Epithelial cell of prostate (primary cell): ENCODE measurements around the gene EPB41L2.
"Not testable (repeated sequence)": the region's sequence is repeated elsewhere in the genome, so short reads cannot be mapped to it uniquely, and the experiment has no call there.

ENCODE experiments used
- DNase-seq: peaks from one replicate; pipeline ENCODE4 v3.0.0-alpha.2; 2011; ENCODE audit warnings: low read depth, low spot score
- H3K27ac ChIP-seq: fragments of 450-650 bp; 2 replicates; pipeline ENCODE4 v1.5.1; 2017; ENCODE audit warnings: mild to moderate bottlenecking

Gene EPB41L2

DNA sequence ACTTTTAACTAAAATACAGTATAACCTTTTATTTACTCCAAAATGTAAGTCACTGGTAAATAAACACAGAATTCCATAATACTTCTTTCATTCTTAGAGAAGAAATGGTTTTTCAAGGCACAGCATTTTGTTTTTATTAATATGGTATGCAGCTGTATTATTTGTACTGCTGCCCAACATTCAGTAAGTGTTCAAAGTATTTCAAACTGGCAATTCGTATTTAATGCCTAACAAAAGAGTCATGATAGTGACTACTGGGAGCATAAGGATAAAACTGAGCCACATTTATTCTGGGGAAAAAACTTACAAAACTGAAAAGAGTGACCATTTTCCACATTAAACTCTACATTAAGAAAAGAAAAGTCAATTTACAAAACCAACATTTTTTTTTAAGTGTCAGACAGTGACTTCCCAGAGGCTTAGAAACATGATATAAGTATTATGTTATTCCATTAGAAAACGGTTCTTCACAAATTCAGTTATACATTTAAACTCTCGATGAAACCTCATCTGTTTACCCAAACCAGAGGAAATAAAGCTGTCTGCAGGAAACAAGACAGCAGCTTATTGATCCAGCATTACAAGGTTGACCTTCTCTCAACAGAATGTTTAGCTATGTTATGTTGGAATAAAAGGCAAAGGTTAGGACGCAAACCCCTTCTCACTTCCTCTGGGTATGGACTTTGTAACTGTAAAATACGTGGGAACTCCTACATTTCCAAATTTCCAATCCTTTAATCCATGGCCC lies 24.3 kb downstream of the EPB41L2 start:
- H3K27ac ChIP-seq: no peak overlapping the region

DNA sequence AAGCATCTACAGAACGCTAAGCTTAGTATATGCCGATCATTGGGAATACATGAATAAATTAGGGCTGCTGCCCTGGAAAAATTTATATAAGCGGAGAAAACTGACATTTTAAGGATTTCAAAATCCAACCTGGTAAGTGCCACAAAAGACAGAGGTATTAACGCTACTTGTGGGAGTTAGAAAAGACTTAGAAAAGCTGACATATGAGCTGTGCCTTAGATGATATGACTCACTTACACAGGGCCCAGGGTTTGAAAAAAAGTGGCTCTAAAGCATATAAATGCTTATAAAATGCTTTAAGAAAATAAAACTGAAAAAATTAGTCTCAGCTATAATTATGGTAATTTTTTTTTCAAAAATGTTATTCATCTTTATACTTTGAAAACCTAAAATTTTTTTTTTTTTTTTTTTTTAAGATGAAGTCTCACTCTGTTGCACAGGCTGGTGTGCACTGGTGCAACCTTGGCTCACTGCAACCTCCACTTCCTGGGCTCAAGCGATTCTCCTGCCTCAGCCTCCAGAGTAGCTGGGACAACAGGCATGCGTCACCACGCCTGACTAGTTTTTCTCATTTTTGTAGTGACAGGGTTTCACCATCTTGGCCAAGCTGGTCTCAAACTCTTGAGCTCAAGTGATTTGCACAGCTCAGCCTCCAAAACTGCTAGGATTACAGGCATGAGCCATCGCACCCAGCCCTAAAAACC lies 25.7 kb downstream of the EPB41L2 start:
- no peak overlapping the region for H3K27ac ChIP-seq
- no peak for DNase-seq

More for the DNA sequence above, 24.3 kb downstream of the EPB41L2 start:
- DNase-seq: no peak

DNA sequence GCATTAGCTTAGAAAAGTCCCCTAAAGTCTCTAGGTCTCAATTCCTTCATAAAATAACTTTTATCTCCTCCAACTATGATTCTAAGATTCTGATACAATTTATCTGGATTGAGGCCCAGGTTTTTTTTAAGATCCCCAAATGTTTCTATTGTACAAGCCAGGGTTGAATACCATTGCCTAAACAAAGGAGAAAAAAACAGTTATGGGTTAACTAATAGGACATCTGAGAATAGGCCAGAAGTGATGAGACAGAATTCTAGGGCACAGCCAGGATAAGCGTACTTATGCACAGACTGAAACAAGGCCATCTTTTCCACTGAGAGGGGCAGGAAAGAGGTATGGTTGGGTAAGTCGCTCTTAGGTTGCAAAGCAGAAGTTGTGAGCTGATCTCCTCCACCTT lies 26.4 kb downstream of the EPB41L2 start:
- H3K27ac ChIP-seq: no peak overlapping the region
- DNase-seq: no peak

DNA sequence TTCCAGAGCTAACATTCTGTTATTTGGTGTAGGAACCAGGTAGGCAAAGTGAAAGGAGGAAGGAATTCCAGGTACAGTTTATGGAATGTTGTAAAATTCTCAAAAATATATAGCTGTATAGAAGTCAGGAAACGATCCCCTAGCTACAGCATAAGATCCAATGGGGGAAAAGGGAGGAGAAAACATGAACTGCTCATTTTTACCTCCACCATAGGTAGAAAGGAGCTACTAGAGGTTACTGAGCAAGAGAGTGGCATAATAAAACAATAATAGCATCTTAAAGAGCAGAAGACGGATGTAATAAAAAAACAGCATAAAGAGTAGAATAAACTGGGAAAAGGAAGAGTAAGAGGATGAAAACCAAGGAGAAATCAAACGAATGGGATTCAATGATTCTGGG lies 26.9 kb downstream of the EPB41L2 start:
- DNase-seq: no peak
- no peak overlapping the region for H3K27ac ChIP-seq

DNA sequence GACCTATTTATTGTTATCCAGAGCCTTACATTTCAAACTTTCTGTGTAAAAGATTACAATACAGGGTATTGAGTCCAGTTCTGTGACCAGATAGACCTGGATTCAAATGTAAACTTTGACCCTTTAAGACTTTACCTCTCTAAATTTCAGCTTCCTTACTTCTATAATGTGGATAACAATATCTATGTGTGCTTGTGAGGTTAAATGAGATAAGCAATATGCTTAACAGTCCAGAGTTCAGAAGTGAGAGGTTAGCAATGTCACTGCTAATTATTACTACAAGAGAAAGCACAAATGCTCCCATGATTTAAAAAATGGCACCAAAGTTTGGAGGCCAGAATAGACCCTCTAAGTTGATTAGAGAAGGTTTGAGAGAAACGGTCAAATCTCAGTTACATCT lies 27.5 kb downstream of the EPB41L2 start:
- H3K27ac ChIP-seq: no peak overlapping the region
- DNase-seq: no peak

DNA sequence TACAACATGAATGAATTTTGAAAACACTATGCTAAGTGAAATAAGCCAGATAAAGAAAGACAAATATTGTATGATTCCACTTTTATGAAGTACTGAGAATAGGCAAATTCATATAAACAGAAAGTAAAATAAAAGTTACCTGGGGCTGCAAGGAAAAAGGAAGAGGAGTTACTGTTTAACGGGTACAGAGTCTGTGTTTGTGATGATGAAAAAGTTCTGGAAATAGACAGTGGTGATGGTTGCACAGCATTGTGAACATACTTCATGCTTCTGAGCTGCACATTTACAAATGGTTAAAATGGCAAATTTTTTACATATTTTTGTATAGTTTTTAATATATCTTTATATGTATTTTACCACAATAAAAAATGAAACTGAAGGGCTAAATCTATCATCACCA lies 29.4 kb downstream of the EPB41L2 start:
- no peak for DNase-seq
- H3K27ac ChIP-seq: no peak overlapping the region

DNA sequence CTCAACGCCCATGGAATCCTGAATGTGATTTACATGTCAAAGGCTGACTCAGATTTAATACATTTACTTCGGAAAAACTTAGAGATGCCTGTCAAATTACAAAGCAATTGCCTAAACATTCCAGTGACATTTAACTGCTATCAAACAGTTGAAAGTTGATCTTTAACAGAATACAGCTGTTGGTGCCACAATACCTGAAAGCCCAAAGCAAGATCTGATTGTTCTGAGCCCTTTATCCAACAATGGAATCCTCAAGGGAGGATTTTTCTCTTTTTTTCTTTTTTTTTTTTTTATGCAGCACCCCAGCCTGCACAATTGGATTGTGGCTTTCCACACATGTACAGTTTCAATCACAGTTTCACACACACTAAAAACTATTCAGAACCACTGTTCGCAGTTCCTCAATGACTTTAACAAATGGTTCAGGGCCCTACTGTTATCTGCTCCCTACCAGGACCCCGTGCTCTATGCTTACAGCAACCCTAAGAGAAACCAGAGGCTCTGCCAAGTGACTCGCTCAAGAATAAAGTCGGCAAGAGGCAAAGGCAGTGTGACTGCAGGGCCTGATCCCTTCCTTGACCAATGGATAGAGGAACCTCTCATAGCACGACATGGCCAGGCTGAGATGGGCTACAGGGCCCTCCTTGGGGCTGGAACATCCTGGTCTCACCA lies 33.3 kb downstream of the EPB41L2 start:
- DNase-seq: no peak

DNA sequence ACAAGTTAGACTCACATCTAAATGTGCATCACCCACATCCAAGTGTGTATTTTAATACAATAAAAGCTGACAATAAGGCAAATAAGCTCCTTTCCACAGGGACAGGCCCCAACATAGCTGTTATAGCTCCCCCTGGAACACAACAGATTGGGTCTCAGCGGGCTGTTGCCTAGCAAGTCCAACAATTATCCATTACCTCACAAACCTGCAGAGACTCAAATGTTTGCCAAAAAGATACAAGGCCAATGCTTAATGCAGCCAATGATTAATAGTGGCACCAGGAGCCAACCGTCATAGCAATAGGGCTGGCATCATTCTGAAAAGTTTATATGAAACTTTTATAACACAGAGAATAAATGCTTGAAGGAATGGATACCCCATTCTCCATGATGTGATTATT lies 35.7 kb downstream of the EPB41L2 start:
- no peak for DNase-seq
- H3K27ac ChIP-seq: no peak overlapping the region

More for the DNA sequence above, 33.3 kb downstream of the EPB41L2 start:
- no peak overlapping the region for H3K27ac ChIP-seq

DNA sequence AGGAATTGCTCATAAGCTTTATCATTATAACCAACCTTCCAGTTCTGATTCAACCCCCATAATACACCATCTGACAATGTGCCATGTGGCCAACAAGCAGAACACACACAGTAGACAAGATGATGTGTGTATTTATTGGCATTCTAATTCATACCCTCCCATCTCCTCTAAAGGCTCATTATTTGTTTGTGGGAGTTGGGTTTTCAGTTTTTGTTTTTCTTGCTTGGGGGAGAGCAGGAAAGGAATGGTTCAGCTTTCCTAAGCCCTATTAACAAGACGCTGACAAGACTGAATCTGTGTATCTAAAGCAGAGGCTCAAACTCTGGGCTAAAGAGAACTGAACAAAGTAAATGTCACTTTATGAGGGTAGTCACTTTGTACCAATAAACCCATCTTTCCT lies 36.8 kb downstream of the EPB41L2 start:
- DNase-seq: no peak
- no peak overlapping the region for H3K27ac ChIP-seq

DNA sequence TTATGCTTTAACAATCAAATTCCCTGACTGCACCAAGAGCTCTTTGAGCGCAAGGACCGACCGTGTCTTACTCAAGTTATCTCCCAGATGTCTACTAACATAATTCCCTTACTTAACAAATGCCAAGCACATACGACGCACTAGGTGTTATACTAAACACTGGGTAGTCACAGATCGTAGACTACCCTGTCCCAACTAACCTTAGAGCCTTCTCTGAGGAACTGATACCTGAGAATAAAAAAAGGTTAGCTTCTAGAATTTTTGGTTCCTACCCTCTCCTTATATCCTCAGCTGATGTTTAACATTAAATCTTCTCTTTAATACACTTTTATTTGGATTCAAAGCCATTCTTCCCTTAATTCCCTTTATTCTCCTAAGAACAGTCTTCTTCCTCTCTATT lies 38.5 kb downstream of the EPB41L2 start:
- no peak for DNase-seq
- H3K27ac ChIP-seq: no peak overlapping the region

DNA sequence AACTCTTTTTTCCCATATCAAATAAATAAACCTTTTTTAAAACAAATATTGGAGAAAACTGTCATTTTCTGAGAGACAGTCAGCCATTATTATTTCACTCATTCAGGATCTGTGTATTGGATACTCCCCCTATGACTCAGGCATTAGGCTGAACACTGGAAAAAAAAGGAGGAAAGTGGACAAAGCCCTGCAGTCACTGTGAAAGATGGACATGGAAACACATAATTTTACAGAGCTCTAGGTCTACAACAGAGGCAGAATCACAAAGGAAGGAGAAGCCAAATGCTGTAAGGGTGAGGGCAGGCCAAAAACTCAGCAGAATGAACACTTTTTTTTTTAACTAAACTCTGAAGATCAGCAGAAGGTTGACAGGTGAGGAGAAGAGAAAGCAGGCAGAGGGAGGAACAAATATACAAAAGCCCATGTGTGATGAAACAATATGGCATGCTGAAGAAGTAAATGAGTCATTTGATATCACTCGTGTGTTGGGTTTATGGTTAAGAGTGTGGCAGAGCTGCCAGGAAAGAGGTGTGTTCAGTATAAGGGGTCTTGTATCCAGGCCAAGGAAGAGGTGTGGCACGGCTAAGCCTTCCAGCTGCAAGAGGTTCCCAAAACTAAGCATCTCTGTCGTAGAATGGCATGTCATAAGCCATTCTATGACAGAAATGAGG lies 39.1 kb downstream of the EPB41L2 start:
- peak; percentile 26 for DNase-seq

DNA sequence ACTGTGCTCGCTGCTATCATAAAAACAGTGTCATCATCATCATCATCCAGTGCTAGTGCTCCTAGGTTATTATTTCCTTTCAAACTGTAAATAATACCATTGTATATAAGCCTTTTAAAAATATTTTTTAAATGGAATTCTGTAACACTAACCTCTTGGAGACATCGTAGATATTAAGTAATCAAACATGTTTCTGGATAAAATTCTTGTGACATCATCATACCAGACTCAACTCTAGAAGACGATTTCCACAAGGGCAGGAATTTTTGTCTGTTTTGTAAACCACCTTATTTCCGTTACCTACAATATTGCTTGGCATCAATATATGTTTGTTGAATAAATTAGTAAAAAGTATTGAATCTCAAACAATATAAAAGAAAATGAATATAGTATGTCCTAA lies 40.4 kb downstream of the EPB41L2 start:
- H3K27ac ChIP-seq: no peak overlapping the region
- DNase-seq: no peak

More for the DNA sequence above, 39.1 kb downstream of the EPB41L2 start:
- H3K27ac ChIP-seq: peak overlapping the region; percentile 56

DNA sequence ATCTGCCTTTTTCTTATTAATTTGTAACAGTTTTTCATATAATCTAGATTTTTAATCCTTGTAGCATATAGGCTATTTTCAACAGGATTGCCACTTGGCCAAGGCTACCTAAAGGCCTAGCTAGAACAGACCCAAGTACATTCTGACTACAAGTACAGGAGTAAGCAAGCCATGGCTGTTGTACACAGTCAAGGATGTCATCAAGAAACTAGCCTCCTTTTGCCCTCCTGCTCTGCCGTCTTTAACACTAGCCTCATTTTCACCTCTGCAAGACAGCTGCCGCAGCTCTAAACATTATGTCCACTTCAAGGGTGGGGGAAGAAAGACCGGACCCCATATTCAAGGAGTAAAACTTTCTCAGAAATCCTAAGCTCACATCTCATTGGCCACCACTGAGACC lies 45.1 kb downstream of the EPB41L2 start:
- DNase-seq: no peak
- no peak overlapping the region for H3K27ac ChIP-seq

DNA sequence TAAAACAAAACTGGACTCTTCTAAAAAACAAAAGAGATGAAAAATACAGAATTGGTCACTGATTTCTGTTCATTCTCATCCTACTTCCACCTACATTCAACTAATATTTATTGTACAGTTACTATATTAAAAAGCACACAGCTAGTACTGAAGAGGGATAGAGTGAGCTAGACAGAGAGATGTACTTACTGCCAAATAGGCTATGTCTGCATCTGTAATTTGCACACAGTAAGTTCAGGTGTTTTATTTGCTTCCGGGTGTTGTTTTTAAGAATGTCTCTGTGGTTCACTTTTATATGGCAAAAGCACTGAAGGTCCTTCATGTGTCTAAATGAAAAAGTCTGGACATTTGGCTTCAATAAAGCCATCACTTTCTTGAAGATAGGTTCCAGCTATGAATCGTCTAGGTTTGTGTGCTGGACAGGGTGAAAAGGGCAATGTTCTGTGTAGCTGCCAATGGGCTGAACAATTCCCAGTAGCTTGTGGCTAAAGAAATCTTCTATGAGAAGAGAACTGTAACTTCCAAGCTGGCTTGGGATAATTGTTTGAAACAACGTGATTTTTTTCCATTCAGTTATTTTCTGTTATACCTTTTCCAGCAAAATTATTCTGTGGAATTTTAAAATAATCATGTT lies 47.3 kb downstream of the EPB41L2 start:
- no peak for DNase-seq
- H3K27ac ChIP-seq: no peak overlapping the region

DNA sequence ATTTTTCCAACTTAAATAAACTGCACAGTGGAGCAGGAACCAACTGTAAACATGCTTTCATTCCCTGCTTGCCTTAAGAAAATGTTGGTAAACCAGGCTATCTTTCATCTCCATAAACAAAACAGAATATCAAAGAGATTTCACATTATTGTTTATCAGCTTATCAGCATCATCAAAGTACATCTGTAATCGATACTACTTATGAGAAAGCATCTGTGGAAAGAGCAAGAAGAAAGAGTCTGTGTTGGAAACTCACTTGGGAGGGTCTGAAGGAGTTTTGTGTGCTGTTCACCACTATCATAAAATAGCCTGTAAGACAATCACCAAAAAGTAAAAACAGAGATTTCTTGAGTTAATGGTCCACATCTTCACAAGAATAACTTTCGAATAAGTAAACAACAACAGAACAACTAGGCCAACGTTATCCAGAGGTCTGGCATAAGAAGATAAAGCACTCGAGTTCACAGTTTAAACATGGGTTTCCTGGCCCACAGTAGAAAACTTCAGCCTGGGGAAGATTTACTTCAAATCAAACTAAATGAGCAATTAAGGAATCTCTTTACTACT lies 47.9 kb downstream of the EPB41L2 start:
- DNase-seq: no peak
- H3K27ac ChIP-seq: no peak overlapping the region

DNA sequence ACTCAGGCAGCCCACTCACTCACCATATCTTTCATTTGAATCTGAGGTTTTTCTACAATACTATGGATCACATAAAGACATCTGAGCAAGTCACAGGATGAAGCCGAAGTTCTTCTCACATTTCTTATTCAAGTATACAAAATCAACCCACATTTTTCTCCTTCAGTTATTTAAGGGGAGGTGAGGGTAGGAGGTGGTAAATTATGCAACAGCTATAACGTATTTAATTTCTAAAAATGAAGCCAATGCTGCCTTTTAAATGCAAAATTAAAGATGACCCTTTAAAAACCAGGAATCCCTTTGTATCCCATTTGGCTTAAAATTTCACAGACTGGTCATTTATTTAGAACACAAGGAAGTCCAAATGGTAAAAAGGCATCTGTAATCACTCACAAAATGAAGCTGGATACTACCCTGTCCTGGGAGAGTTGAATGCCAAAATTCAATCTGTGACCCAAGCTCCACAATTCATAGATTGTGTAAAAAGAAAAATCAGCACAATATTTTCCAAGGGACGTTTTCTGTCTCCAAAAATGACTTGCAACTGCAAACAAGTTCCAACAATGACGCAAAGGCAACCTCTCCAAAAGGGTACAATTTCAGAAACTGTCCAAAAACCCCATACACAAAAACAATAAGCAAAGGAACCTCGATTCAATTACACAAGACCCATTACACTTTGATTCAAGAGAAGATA lies 48.8 kb downstream of the EPB41L2 start:
- no peak for DNase-seq
- no peak overlapping the region for H3K27ac ChIP-seq

DNA sequence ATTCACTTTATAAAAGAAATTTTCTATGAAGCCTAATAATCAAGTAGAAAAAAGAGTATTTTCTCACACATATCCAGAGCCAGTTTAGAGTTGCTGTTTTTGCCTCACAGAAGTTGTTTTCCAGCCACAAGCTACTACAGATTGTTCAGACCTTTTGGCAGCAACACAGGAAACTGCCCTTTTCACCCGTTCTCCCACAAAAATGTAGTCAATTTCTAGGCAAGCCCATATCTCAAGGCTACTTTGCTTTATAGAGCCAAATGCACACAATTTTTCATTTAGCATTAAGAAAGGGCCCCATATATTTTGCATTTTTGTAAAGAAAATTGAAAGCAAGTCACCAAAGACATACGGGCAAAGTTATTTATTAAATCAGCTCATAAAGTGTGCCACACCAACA lies 49.5 kb downstream of the EPB41L2 start:
- DNase-seq: no peak
- no peak overlapping the region for H3K27ac ChIP-seq

DNA sequence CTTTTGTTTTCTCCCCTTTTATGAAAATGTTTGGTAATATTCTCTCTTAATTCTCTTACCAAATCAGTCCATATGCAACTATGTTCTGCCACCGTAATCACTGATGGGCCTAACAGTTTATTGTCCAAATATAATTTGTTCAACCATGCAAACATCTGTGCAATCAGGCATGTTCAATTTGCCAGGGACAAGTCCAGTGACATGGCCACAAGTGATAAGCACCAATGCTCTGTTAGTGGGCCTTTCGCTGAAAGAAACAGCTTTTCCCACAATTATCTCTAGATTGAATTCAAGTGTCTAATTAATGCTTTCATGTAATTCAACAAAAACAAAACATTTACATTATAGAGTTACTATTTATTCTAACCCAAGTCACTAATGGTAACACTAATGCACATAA lies 53.3 kb downstream of the EPB41L2 start:
- DNase-seq: no peak

DNA sequence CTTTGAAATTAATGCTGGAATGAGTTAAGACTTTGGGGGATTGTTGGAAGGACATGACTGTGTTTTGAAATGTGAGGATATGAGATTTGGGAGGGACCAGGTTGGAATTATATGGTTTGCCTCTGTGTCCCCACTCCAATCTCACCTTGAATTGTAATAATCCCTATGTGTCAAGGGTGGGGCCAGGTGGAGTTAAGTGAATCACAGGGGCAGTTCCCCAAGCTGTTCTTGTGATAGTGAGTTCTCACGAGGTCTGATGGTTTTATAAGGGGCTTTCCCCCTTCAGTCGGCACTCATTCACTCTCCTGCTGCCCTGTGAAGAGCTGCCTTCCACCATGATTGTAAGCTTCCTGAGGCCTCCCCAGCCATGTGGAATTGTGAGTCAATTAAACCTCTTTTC lies 54.1 kb downstream of the EPB41L2 start:
- H3K27ac ChIP-seq, DNase-seq: not testable (repeated sequence)

More for the DNA sequence above, 53.3 kb downstream of the EPB41L2 start:
- H3K27ac ChIP-seq: no peak overlapping the region
